CD14-positive monocyte (primary cell): ENCODE measurements around the gene NDUFAF2. TPM values are rescaled to one million over a fixed set of nuclear protein-coding genes. Genes with fewer than 3 reads are reported as not detected.
A peak's percentile ranks its signal among the peaks of the same experiment; 100 is the strongest.

Experiments
- DNase-seq, 3 donors: peaks; one replicate each; pipeline ENCODE4 v3.0.0-alpha.2; 2011 to 2022
- H2AFZ ChIP-seq: 2 replicates; pipeline ENCODE4 v1.6.0; 2012; ENCODE audit warnings: mild to moderate bottlenecking, low read depth, low read length, inconsistent platforms; ENCODE audit not compliant: insufficient read depth, poor library complexity, severe bottlenecking
- H3K27ac ChIP-seq, 2 donors: 1 replicate in 1 of 2; 2 replicates in 1 of 2; pipeline ENCODE4 v1.5.1; 2012 to 2013; ENCODE audit warnings: low read length in 2 of 2, control low read depth in 1 of 2, inconsistent platforms in 1 of 2, low read depth in 1 of 2, mild to moderate bottlenecking in 1 of 2
- H3K27me3 ChIP-seq, 2 donors: one replicate each; pipeline versions ENCODE4 v1.6.0 to v1.6.1; 2011 to 2013; ENCODE audit warnings: low read length in 2 of 2; ENCODE audit not compliant: control insufficient read depth in 2 of 2, insufficient read depth in 2 of 2
- H3K36me3 ChIP-seq, 2 donors: replicated peaks in 1 of 2; 1 replicate in 1 of 2; 2 replicates in 1 of 2; pipeline versions ENCODE4 v1.5.1 to v1.6.1; 2012 to 2013; ENCODE audit warnings: low read length in 2 of 2, control low read depth in 1 of 2, inconsistent platforms in 1 of 2, mild to moderate bottlenecking in 1 of 2; ENCODE audit not compliant: insufficient read depth in 2 of 2, control insufficient read depth in 1 of 2
- H3K4me1 ChIP-seq, 2 donors: 1 replicate in 1 of 2; 2 replicates in 1 of 2; pipeline versions ENCODE4 v1.5.1 to v1.6.1; 2012 to 2013; ENCODE audit warnings: low read length in 2 of 2, control low read depth in 1 of 2, inconsistent platforms in 1 of 2, mild to moderate bottlenecking in 1 of 2, moderate library complexity in 1 of 2; ENCODE audit not compliant: insufficient read depth in 2 of 2, control insufficient read depth in 1 of 2
- H3K4me2 ChIP-seq: replicated peaks from 2 replicates; pipeline ENCODE3; 2012; ENCODE audit warnings: low read length, moderate library complexity, mild to moderate bottlenecking; ENCODE audit not compliant: poor library complexity, severe bottlenecking; ENCODE audit errors: extremely low read depth
- H3K4me3 ChIP-seq, 3 experiments: fragments of 200-600 bp in 1 of 3; sonication (generic) in 1 of 3; replicated peaks in 1 of 3; 1 replicate in 2 of 3; 2 replicates in 1 of 3; pipeline ENCODE4 v1.5.1; 2011 to 2013; ENCODE audit warnings: low read length in 3 of 3, mild to moderate bottlenecking in 3 of 3, control low read depth in 2 of 3, low read depth in 2 of 3, inconsistent platforms in 1 of 3, moderate library complexity in 1 of 3
- H3K79me2 ChIP-seq: 2 replicates; pipeline ENCODE4 v1.6.0; 2012; ENCODE audit warnings: mild to moderate bottlenecking, control low read depth, inconsistent platforms, low read length, moderate library complexity; ENCODE audit not compliant: insufficient read depth
- H3K9ac ChIP-seq: 2 replicates; pipeline ENCODE4 v1.6.0; 2017; ENCODE audit warnings: low read length, mild to moderate bottlenecking; ENCODE audit not compliant: insufficient read depth, poor library complexity, severe bottlenecking
- H3K9me3 ChIP-seq, 2 donors: replicated peaks in 1 of 2; 1 replicate in 1 of 2; 2 replicates in 1 of 2; pipeline versions ENCODE4 v1.5.1 to v1.6.1; 2012 to 2013; ENCODE audit warnings: low read length in 2 of 2, control low read depth in 1 of 2; ENCODE audit not compliant: control insufficient read depth in 1 of 2, insufficient read depth in 1 of 2
- H4K20me1 ChIP-seq: 2 replicates; pipeline ENCODE4 v1.6.0; 2012; ENCODE audit warnings: mild to moderate bottlenecking, low read length, control low read depth, moderate library complexity; ENCODE audit not compliant: insufficient read depth
- H3K27ac Mint-ChIP-seq, 7 donors: one replicate each; pipeline ENCODE4 v1.8.0; 2020; ENCODE audit warnings: mild to moderate bottlenecking in 7 of 7, mixed read lengths in 7 of 7, moderate library complexity in 6 of 7, inconsistent platforms in 2 of 7
- H3K27me3 Mint-ChIP-seq, 3 donors: one replicate each; pipeline ENCODE4 v1.8.0; 2021 to 2022; ENCODE audit warnings: low read depth in 3 of 3, mild to moderate bottlenecking in 3 of 3, mixed read lengths in 3 of 3, moderate library complexity in 3 of 3, inconsistent platforms in 1 of 3
- H3K36me3 Mint-ChIP-seq, 2 donors: one replicate each; pipeline ENCODE4 v1.8.0; 2020; ENCODE audit warnings: mixed read lengths in 2 of 2, inconsistent platforms in 1 of 2, mild to moderate bottlenecking in 1 of 2
- H3K4me1 Mint-ChIP-seq: one replicate; pipeline ENCODE4 v1.8.0; 2020; ENCODE audit warnings: mild to moderate bottlenecking, mixed read lengths
- H3K4me3 Mint-ChIP-seq, 2 donors: one replicate each; pipeline ENCODE4 v1.8.0; 2020; ENCODE audit warnings: mild to moderate bottlenecking in 2 of 2, mixed read lengths in 2 of 2, moderate library complexity in 1 of 2
- H3K9me3 Mint-ChIP-seq, 7 donors: one replicate each; pipeline ENCODE4 v1.8.0; 2020 to 2022; ENCODE audit warnings: mixed read lengths in 7 of 7, mild to moderate bottlenecking in 6 of 7, moderate library complexity in 6 of 7, inconsistent platforms in 2 of 7
- CTCF ChIP-seq: fragments of 200-600 bp; IDR thresholded peaks from one replicate; pipeline ENCODE4 v1.8.0; 2022; ENCODE audit warnings: antibody characterized with exemption, mild to moderate bottlenecking
- WGBS: methylation state at CpG from one replicate; pipeline ENCODE4 v1.1.5; 2013; ENCODE audit warnings: missing lambda C conversion rate; ENCODE audit not compliant: insufficient coverage; 5-methylcytosine and 5-hydroxymethylcytosine counted together
- intact Hi-C, 2 donors: fragments of 100-400 bp; cut with micrococcal nuclease; formaldehyde crosslinking; loops; one replicate each; pipeline versions ENCODE4 v1.15.0 to v1.15.1; 2023
- polyA plus RNA-seq, 3 donors: library from polyadenylated mRNA; depleted of rRNA in 1 of 3; unstranded in 2 of 3; stranded (reverse) in 1 of 3; fragments of 300-500 nt in 2 of 3; fragments of >200 nt in 1 of 3; fragmentation: Illumina TruSeq in 2 of 3; gene quantifications; 1 replicate in 2 of 3; 2 replicates in 1 of 3; pipeline ENCODE4 v1.2.3, GENCODE V29; 2012 to 2021

NDUFAF2 gene
- polyA plus RNA-seq, 3 donors: 5.9 to 29.5 (median 25.0) TPM

GRCh38 chr5:61178702-61179101 lies 233.7 kb downstream of the NDUFAF2 start:
- Histone ChIP-seq H2AFZ (no peak overlapping the region), H3K27me3 (no peaks in the 10 kb centered on the region), H3K27ac (no peak overlapping the region), H3K9ac (no peak overlapping the region), H3K36me3 (no peaks in the 10 kb centered on the region), H3K9me3 (no peaks in the 10 kb centered on the region), H4K20me1 (no peaks in the 10 kb centered on the region), H3K4me1 (peaks cover 7 to 33% of the 10 kb centered on the region in 2 donors), H3K79me2 (no peaks in the 10 kb centered on the region), H3K4me3 (no peak overlapping the region), H3K4me2 (no peak overlapping the region)
- no peak for DNase-seq
- H3K27ac Mint-ChIP-seq: no peak overlapping the region
- peaks cover 32% of the 10 kb centered on the region for H3K4me1 Mint-ChIP-seq
- no peaks in the 10 kb centered on the region for H3K27me3 Mint-ChIP-seq
- H3K36me3 Mint-ChIP-seq: peaks cover 2% of the 10 kb centered on the region in 2 donors
- TF ChIP-seq CTCF: no peak
- 100% methylated on average over 2 of the region's 4 CpGs for WGBS
- intact Hi-C loops: loop anchor here in 1 of 2 donors (10.0 kb wide), 1 partner anchor 126 kb away; no protein-coding TSS in a partner anchor
- H3K4me3 Mint-ChIP-seq: no peak overlapping the region
- peaks cover 0 to 3% (median 0%) of the 10 kb centered on the region in 7 donors for H3K9me3 Mint-ChIP-seq

- peaks cover 32% of the 10 kb centered on the region for H3K4me1 Mint-ChIP-seq
- Histone ChIP-seq H3K9me3 (no peaks in the 10 kb centered on the region), H3K4me3 (peak overlapping the region; percentile 13 to 66 (median 46)), H4K20me1 (no peaks in the 10 kb centered on the region), H3K4me1 (peaks cover 7 to 33% of the 10 kb centered on the region in 2 donors), H3K9ac (no peak overlapping the region), H3K27ac (peak overlapping the region in 1 of 2 donors; percentile 59), H3K27me3 (no peaks in the 10 kb centered on the region), H3K79me2 (no peaks in the 10 kb centered on the region), H2AFZ (peak overlapping the region; percentile 72), H3K36me3 (no peaks in the 10 kb centered on the region), H3K4me2 (peak overlapping the region; percentile 65)
- H3K4me3 Mint-ChIP-seq: peak overlapping the region; percentile 31 to 42
- no peak for TF ChIP-seq CTCF
- H3K9me3 Mint-ChIP-seq: peaks cover 0 to 2% (median 0%) of the 10 kb centered on the region in 7 donors
- H3K36me3 Mint-ChIP-seq: peaks cover 2% of the 10 kb centered on the region in 2 donors
- DNase-seq: no peak
- H3K27ac Mint-ChIP-seq: no peak overlapping the region
- 20% methylated on average over 1 of the region's 2 CpGs for WGBS
- H3K27me3 Mint-ChIP-seq: no peaks in the 10 kb centered on the region
- intact Hi-C loops: no loop called here
These were observed 235.9 kb downstream of the NDUFAF2 start for GRCh38 chr5:61180886-61181285.
